GM21723 (cell line): ENCODE results near the gene CTRB1.
"Not testable (repeated sequence)": the region's sequence is repeated elsewhere in the genome, so short reads cannot be mapped to it uniquely, and the experiment has no call there.

Experiments used
- ATAC-seq: cut with Tn5 transposase; IDR thresholded peaks from one replicate; pipeline ENCODE4 v1.9.1; 2021; ENCODE audit warnings: mild to moderate bottlenecking, moderate library complexity; ENCODE audit not compliant: unreplicated experiment

Gene CTRB1

DNA sequence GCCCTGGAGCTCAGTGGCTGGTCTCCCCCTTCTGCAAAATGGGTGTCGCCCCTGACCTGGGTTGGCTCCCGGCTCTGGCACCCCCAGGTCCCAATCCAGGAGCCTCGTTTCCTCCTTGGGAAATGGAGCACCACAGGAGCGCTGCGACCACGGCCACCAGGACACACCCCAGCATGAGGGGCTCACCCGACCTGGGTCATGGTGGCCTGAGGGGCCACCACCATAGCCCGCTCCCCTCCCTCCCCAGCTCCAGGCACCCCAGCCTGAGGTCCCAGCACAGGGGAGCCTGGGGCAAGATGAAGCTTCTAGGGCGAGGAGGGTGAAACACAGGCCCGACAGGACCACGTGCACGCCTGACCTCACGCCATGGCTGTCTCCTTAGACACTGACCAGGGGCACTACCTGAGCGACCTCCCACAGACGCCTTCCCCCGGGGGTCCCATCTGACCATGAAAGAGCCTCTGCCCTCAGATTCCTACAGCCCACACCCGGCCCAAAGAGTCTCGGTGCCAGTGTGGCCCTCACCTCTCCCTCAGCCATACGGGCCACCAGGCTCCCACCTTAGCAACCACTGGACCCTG is 20.8 kb downstream of the CTRB1 start:
- no peak for ATAC-seq

DNA sequence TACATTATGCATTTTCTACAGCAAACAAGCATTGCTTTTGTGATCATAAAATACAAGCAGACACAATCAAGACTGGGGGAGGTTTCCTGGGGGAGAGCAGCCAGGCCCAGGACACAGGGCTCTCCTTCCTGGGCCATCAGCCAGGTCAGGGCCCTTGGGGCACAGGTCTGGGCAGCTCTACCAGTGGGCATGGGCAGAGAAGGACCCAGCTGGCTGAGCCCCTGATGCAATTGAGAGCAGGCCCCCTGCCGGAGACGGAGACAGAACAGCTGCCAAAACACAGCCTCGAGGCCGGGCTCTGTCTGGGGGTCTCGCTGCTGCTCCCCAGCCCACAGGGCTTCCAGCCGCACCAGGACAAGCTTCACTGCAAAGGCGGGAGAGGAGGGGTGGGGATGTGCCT is 21.8 kb downstream of the CTRB1 start:
- not testable (repeated sequence) for ATAC-seq

DNA sequence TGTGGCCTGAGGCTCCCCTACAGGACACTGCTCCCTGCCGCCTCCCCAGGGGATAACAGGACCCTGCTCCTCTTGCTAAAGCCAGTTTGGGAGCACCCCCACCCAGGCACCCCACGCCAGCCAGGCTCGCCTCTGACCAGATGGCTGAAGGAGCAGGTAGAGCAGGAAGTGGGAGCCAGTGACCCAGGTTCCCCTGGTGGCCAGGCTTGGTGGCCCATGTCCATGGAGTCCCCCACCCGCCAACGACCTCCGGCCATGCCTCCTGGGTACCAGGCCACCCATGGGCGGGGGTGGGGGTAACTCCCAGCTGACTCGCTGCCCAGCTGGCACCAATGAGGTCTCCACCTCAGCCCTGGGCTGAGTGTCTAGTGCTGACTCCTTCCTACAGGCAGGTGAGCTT is 22.6 kb downstream of the CTRB1 start:
- no peak for ATAC-seq

DNA sequence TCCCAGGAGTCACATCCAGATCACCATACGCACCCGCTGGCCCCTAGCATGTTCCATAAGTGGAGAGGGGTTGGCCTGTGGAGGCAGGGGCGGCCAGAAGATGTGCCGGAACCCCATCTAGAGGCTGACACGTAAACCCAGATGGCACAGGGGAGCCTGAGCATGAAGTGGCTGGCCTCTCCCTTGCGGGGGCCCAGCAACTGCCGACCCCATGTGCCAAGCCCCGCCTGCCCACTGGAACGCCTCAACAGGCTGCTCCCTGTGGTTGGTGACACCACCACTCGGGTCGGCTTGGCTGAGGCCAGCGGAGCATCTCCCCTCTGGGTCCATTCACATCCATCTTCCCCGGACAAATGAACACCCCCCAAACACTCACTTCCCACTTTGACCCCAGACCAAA is 23.2 kb downstream of the CTRB1 start:
- ATAC-seq = no peak

DNA sequence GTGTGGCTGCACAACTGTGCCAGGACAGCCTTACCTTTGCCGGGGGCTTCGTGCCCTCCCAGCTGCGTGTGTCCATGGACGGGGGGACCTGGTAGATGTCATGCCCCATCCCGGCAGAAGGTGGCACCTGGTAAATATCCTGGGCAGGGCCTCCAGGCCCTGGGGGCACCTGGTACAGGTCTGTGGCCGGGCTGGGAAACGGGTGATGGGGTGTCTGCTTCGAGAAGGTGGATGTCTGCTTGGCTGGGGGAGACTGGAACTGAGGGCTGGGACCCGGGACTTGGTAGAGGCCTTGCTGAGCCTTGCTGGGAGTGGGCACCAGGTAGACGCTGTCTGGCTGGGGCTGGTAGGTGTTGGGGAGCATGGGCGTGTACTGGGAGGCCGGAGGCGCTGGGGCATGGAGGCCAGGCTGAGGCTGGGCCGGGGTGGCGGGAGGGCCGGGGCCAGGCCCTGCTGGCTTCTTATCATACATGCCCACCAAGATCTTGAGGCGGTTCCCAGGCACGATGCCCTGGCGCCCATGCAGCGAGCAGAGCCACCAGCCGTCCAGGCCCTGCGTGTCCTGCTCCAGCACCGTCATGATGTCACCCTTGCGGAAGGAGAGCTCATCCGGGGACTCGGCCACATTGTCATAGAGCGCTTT is 23.8 kb downstream of the CTRB1 start:
- ATAC-seq = not testable (repeated sequence)

DNA sequence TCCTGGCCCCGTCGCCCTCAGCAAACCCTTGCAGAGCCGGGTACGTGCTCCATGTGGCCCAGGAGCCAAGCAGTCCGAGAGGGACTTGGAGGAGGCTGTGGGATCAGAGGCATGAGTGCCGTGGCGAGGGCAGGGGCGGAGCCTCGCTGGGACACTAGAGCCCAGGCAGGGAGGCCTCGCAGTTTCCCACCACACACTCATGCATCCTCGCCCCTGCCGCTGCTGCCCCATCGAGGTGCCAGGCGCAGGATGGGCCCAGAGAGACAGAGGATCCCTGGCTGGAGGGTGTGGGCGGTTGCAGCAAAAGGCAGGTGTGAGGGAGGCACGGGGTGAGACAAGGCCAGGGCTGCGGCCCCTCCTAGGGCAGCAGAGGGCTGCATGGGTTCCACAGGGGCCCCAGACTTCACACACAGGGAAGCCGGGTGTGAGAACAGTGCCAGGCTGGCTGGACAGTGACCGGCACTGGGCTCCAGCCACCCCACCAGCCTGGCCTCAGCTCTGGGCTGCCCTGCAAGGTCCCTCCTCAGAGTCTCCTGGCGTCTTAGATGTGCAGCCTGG is 25.0 kb downstream of the CTRB1 start:
- ATAC-seq = no peak

DNA sequence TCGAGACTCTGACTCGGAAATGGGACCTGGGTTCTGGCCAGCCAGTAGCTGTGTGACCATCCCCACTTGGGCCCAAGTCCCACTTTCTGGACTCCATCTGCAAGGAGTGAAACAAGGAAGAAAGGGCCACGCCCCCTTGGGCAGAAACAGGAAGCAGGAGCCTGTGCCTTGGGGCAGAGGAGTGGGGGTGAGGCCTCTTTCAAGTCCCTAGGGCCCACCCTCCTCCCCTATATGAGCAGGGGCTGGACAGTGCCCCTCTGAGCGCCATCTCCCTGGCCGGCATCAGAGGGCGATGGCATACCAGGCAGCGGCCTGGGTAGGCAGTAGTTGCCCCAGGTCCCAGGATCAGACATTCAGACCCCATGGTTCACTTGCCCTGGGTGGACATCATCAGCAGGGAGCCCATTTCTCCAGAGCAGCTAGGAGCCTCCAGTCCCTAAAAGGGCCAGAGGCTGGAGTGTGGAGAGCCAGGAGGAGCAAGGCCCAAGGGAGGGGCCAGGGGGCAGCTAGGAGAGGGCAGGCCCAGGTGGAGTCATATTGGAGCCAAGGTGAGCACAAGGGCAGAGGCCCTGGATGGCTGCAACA is 25.5 kb downstream of the CTRB1 start:
- ATAC-seq = no peak

DNA sequence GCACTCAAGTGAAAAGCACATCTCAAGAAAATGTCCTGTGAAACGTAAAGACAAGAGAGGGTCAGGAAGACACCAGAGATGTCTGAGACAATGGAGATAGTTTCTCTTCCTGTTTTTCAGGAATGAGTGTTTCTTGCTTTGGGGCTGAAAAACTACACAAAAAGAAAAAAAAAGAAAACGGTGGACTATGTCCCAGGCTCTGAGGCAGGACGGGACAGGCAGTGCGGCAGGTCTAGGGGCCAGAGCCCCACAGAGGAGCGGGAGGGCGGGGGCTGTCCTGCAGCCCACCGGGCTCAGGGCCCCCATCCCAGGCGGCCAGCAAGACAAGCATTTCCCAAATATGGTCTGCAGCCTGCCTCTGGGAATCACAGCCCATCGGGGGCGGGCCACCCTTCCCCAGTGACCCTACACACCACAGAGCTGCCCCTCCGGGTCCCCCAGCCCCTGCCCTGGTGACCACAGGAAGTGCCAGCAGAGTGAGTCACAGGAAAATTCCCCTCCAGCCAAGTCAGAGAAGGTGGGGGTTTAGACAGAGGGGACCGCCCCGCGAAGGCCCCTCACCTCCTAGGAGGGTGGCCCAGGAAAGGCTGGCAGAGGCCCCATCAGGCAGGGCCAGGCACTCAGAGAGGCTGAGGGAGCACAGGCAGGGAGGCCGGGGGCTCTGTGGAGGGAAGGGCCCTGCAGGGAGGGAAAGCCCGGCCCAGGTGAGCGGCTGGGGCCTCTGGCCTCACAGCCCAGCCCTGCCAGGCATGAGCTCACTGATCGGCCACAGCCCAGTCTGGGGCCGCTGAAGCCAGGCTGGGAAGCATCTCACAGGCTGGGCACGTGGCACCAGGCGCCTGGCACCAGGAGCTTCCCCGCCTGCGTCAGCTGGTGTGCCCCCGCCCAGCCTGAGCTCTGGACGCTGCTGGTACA is 26.3 kb downstream of the CTRB1 start:
- ATAC-seq = no peak

DNA sequence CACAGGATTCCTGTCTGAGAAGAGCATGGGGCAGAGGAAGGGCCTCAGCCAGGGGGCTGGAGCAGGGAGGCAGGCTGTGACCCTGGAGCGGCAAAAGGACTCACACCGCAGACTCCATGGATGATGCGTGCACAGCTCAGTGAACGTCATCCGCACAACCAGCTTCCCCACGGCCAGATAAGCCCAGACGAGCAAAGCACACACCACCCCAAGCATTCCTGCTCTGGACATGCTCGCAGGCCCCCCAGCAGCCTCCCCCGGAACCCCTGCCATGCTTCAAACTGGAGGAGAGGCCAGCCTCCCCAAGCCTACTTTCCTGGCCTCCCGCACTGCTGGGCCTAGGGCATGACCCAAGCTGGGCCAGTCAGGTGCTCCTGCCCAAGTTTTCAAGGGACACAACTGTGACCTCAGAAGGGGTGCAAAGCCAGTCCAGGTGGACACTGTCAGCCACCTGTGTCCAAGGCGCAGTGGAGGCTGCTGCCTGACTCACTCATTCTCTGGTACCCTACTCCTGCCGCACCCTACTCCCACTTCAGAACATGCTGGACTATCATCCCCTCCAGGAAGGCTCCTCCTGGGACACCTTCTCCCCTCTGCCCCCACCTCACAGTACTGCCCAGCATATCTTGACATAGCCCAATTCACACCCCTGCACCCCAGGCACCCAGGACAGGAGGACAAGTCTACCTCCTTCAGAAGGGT is 27.9 kb downstream of the CTRB1 start:
- ATAC-seq = no peak

DNA sequence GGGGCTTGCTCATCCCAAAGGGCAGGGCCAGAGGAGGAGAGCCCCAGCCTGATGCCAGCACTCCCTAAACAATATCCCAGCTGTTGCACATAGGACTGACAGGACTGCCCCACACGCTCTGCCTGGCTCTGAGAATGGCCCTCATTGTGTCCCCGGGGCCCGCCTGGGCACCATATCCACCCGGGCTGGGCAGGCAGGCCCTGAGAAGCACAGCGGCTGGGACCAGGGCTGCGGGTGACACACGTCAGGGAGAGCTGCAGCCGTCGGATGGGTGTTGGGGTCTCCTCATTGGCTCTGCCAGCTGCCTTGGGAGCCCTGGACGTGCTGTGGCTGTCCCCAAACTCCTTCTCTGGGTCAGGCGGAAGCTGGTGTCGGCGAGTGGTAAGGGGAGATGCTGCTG is 28.5 kb downstream of the CTRB1 start:
- no peak for ATAC-seq

DNA sequence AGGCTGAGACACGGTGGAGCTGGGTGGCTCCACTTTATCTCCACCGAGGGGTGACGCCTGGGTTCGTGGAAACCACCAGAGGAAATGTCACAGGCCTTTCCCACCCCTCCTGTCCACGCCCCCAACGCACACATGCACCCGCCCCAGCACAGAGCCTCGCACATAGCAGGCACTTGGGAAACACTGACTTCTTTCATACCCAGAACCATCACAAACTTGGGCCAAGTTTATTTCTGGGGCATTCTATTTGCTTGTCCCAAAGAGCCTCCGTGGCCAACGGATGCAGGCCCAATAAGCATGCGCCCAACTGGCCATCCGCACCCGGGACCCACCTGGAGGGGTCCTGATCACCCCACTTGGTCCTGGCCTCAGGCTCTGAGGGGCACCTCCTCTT is 29.4 kb downstream of the CTRB1 start:
- no peak for ATAC-seq

DNA sequence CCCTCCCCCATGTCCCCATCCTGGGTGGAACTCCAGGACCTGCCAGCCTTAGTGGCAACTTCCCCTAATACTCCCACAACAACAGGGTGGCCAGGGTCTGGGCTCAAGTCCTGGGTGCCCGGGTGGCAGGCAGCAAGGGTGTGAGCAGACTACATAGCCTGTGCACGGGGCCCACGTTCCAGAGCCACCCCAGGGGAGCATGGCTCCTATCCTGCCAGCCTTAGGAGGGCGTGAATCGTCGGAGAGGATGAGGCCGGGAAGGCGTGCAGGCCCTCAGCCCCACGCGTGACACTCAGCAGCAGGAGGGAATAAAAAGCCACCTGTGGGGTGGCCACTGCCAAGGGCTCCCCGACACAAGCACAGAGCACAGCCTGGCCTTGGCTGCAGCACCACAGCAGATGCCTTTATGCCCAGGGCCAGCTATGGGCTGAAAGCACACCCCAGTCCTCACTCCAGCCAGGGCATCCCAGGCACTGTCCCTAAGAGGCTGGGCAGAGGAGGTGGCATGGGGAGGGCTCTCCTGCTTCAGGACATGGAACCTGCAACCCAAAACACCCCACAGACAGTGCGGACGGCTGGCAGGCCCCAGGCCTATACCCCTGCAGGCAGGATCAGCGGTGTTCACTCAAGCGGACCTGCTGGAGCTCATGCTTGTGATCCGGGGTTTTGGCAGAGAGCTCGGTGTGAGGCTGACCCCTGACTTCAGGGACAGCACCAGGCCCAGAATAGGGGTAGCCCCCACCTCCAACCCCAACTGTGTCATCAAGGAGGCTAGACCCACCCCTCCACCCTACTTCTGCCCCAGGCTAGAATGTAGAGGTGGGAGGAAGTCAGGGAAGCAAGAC is 30.0 kb downstream of the CTRB1 start:
- no peak for ATAC-seq

DNA sequence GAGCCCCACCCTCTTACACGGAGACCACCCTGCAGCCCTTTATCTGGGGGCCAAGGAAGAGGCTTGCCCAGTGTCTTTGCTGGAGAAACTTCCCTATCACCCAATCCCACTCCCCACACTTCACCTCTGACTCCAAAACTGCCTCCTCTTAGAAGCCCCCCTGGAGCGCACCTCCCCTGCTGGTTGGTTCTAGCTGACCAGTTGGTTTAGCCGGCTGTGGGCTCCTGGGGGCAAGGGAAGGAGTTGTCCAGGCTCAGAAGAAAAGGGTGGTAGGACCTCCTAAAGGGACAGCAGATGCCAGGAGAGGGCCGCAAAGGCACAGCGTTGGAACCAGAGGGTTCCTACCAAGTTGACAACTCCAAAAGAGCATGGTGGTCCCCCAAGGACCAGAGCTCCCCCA is 30.7 kb downstream of the CTRB1 start:
- ATAC-seq = no peak

DNA sequence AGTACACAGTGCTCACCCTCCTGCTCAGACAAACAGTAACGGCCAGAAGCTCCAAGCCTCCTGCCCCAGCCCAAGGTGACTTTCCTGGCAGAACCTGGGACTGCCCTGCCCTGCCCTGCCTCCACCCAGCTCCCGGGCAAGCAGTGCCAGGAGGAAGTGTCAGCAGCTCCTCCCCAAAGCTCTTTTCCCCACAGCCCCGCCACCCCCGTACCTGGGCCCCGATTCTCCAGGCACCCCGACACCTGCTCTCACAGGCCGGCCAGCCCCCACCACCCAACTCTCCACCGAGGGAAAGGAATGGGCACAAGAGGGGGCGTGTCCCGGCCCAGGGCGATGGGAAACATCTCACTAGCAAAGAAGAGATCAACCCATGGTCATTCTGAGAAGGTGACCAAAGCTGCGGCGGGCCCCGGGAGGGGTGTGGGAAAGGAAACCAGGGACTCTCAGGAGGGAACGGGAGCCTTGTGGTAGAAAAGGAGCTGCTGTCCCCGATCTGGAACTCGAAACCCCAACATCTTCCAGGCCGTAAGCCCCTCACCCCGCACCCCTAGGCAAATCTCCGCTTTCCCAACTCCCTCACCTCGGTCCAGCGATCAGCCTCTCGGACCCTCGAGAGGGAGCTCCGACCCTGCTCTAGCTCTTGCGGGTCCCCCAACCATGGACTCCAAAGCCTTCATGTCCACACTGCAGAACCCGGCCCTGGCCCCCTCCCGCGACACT is 31.5 kb downstream of the CTRB1 start:
- no peak for ATAC-seq

DNA sequence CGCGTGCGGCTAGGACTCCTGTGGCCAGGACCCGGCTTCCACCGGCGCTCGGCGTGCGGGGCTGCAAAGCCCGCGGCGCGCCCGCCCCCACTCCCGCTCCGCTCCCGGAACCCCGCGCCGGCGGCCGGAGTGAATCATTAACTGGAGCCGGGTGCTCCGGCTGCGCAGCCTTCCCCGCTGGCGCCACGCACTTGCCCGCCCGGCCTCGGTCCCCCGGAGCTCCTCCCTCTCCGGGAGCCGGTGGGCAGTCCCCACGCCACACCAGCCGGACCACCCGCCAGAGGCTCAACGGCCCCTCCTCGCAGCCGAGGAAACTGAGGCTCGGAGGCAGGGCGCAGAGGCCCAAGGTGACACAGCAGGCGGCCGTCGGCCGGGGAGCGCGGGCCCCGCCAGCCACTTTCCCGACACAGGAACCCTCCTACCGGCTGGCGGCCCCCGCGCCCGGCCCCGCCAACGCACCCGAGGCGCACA is 32.1 kb downstream of the CTRB1 start:
- ATAC-seq = peak; percentile 40

DNA sequence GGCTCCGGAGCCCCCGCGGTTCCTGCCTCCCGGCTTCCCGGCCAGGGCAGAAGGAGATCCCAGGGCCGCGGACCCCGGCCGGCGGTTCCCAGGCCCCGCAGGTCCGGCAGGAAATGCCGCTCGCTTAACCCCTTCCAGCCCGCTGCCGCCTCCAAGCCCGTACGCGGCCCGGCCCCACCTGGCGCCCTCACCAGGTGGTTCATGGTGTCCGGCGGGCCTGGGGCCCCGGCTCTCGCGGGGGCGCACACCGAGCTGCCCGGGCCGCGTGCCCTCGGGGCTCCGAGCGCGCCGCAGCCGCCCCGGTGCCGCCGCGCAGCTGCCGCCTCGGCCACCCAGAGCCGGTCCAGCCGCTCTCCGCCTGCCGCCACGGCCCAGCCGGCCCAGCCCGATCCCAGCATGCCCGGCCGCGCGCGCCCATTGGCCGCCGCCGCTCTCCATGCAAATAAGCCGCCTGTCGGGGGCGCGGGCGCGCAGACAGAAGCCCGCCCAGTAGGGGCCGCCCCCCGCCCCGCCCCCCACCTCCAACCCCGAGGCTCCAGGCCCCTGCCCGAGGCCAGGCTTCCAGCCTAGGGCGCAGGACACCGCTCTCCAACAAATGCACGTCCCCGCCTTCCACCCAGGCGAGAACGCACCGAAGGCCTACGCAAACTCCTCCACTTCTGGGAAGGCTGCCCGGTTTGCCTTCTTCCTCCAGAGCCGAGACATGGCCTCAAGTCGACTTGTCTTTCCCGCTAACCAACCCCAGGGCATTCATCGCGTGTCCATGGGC is 32.7 kb downstream of the CTRB1 start, which contains the start of gene BCAR1:
BCAR1 (minus strand) TSS at position 345 of the 769 bp plus-strand sequence; CDS start at position 203, 142 bp downstream.
- ATAC-seq = peak; percentile 76

DNA sequence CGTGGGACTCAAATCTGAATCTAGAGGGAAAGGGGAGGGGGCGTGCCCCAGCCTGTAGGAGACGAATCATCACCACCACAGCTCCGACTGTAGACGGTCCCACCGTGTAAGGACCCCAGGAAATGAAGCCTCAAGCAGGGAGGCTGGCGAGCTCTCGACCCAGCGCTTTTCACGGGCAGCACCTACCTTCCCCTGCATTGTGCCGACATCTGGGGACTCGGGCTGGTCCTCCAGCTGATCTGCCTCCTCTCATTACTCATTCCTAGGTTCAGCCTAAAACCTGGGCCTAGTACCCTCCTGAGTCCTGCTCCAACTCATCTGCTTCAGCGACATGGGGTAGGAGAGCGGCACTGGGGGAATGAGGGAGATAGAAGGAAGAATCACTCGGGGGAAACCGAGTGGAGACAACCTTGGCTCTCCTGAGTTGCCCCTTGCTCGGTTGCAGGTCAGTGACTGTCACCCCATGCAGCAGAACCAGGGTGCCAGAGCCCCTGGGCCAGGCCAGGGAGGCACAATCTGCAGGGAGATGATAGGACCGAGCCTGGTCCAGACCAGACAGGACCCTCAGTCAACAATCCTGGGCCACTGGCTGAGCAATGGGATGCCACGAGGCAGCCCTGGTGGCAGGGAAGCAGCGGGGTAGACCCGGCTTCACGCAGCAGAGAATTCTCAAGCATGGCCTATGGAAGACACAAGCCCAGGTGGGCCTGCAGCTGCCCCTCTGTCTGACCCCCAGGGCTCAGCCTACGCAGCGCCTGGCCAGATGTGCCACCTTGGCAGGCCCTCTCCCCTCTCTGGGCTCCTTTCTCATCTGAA is 33.5 kb downstream of the CTRB1 start:
- ATAC-seq = no peak
